Breast epithelium (tissue), 4 donors: ENCODE data around the gene ARMC9. TPM values are rescaled to one million over a fixed set of nuclear protein-coding genes. Genes with fewer than 3 reads are reported as not detected.

ENCODE experiments used
- DNase-seq, 2 donors: peaks; one replicate each; pipeline ENCODE4 v3.0.0-alpha.2; 2019; ENCODE audit warnings: low spot score in 2 of 2
- H3K27ac ChIP-seq, 2 donors: fragments of 200-600 bp; sonication (generic) in 1 of 2; one replicate each; pipeline ENCODE4 v1.5.1; 2016 to 2019; ENCODE audit warnings: mild to moderate bottlenecking in 1 of 2
- H3K27me3 ChIP-seq, 2 donors: fragments of 200-600 bp; sonication (generic) in 1 of 2; one replicate each; pipeline versions ENCODE4 v1.5.1 to v1.6.0; 2017 to 2019; ENCODE audit warnings: control low read depth in 1 of 2, mild to moderate bottlenecking in 1 of 2
- H3K36me3 ChIP-seq: fragments of 200-600 bp; one replicate; pipeline ENCODE4 v1.5.1; 2019
- H3K4me1 ChIP-seq, 2 donors: fragments of 200-600 bp; sonication (generic); one replicate each; pipeline ENCODE4 v1.5.1; 2016 to 2019; ENCODE audit warnings: control low read depth in 1 of 2
- H3K4me3 ChIP-seq, 3 donors: fragments of 200-600 bp; sonication (generic); 1 replicate in 2 of 3; 2 replicates in 1 of 3; pipeline ENCODE4 v1.5.1; 2016 to 2019; ENCODE audit warnings: mild to moderate bottlenecking in 3 of 3, moderate library complexity in 2 of 3
- H3K9me3 ChIP-seq, 2 donors: fragments of 200-600 bp; sonication (generic) in 1 of 2; one replicate each; pipeline ENCODE4 v1.5.1; 2016 to 2019; ENCODE audit warnings: control low read depth in 1 of 2
- POLR2A ChIP-seq: fragments of 450-650 bp; IDR thresholded peaks from one replicate; pipeline ENCODE4 v1.6.1; 2016; ENCODE audit warnings: antibody characterized with exemption, mild to moderate bottlenecking, moderate library complexity
- POLR2AphosphoS5 ChIP-seq, 3 donors: sonication (generic); formaldehyde crosslinking; IDR thresholded peaks; one replicate each; pipeline ENCODE4 v1.6.1; 2017; ENCODE audit warnings: antibody characterized with exemption in 3 of 3
- intact Hi-C: fragments of 100-400 bp; cut with DNase I; formaldehyde crosslinking; loops from one replicate; pipeline ENCODE4 v1.15.1; 2023; ENCODE audit warnings: low total_unique reads
- total RNA-seq, 3 donors: library from RNA; depleted of rRNA; stranded (reverse); fragments of >200 nt; gene quantifications; one replicate each; pipeline ENCODE4 v1.1.0, GENCODE V29; 2016
- TF ChIP-seq, protein P1 (sequence below), 3 donors: fragments of 450-650 bp; IDR thresholded peaks; one replicate each; pipeline ENCODE4 v1.5.1; 2016 to 2017; ENCODE audit warnings: antibody characterized with exemption in 3 of 3, mild to moderate bottlenecking in 3 of 3, moderate library complexity in 3 of 3

Gene ARMC9
- total RNA-seq, 3 donors from 2014 or later = 4.0 to 20.8 (median 18.0) TPM

DNA sequence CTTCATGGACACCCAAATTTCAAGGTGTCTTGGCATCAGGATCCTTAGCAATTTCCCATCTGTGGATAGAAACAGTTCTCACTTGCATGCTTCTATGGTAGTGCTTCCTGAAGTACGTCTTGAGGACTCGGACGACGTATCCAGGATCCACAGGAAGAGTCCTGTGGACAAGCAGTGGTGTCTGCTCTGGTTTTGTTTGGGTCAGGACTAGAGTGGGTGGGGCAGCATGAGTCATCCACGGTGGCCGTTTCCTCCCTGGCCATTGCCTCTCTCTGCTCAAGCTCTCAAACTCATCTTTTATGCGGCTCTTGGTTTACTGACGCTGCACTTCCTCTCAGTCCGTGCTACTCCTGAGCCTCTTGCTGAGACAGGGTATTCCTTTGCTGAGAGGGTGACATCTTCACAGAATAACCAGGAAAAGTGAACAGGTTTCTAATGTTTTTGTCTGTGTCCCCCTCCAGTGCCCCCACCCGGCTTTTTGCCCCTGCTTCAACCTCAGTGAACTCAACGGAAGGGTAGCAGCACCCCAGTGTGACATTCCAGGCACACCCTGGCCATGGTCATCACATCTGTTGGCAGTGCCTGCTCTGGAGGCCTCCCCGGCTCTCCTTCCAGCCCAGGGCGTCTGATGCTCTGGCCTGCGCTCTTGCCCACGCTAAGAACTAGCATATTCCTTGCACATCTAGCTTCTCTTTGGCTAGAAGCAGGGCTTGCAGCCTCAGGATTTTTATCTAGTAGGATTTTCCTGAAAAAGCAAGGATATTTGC lies 62.2 kb downstream of the ARMC9 start:
- intact Hi-C loops = no loop called here
- Histone ChIP-seq H3K36me3 (no peaks in the 10 kb centered on the region), H3K27me3 (no peaks in the 10 kb centered on the region), H3K4me1 (no peaks in the 10 kb centered on the region), H3K4me3 (no peak overlapping the region), H3K27ac (no peak overlapping the region), H3K9me3 (no peaks in the 10 kb centered on the region)
- no peak for DNase-seq
- TF ChIP-seq, protein P1, sequence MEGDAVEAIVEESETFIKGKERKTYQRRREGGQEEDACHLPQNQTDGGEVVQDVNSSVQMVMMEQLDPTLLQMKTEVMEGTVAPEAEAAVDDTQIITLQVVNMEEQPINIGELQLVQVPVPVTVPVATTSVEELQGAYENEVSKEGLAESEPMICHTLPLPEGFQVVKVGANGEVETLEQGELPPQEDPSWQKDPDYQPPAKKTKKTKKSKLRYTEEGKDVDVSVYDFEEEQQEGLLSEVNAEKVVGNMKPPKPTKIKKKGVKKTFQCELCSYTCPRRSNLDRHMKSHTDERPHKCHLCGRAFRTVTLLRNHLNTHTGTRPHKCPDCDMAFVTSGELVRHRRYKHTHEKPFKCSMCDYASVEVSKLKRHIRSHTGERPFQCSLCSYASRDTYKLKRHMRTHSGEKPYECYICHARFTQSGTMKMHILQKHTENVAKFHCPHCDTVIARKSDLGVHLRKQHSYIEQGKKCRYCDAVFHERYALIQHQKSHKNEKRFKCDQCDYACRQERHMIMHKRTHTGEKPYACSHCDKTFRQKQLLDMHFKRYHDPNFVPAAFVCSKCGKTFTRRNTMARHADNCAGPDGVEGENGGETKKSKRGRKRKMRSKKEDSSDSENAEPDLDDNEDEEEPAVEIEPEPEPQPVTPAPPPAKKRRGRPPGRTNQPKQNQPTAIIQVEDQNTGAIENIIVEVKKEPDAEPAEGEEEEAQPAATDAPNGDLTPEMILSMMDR (IDR thresholded peaks at IDR 0.05) = no peak
- no peak for TF ChIP-seq POLR2A
- no peak for TF ChIP-seq POLR2AphosphoS5 (IDR thresholded peaks at IDR 0.05)

DNA sequence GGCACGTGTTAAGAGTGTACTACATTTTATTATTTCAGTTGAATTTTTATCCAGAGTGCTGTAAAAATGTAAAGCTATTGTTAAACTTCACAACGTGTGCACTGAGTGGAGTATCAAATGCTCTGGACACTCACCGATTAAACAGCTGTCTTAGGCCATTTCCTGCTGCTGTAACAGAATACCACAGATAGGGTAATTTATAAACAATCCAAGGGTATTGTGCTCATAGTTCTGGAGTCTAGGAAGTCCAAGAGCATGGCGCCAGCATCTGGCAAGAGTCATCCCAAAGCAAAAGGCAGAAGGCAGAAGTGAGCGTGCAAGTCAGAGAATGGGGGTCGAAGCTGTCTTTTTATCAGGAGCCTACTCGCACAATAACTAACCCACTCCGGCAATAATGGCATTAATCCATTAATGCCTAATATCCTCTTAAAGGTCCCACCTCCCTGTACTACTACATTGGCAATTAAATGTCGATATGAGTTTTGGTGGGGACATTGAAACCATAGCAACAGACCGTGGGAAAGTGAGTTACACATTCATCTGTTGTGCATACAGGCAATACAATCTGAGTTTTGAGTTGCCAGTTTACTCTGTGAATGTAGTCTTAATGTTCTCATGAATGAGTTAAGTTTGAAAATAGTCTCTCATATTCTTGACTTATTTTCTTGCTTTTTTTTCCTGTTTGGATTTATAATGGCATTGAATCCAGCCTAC lies 64.8 kb downstream of the ARMC9 start:
- intact Hi-C loops = no loop called here
- no peaks in the 10 kb centered on the region for H3K4me1 ChIP-seq
- no peak for TF ChIP-seq POLR2AphosphoS5 (IDR thresholded peaks at IDR 0.05)
- TF ChIP-seq POLR2A = no peak
- TF ChIP-seq, protein P1 (IDR thresholded peaks at IDR 0.05) = no peak
- H3K36me3 ChIP-seq = no peaks in the 10 kb centered on the region
- no peaks in the 10 kb centered on the region for H3K27me3 ChIP-seq
- H3K4me3 ChIP-seq = no peak overlapping the region
- DNase-seq = no peak
- H3K9me3 ChIP-seq = no peaks in the 10 kb centered on the region
- no peak overlapping the region for H3K27ac ChIP-seq

DNA sequence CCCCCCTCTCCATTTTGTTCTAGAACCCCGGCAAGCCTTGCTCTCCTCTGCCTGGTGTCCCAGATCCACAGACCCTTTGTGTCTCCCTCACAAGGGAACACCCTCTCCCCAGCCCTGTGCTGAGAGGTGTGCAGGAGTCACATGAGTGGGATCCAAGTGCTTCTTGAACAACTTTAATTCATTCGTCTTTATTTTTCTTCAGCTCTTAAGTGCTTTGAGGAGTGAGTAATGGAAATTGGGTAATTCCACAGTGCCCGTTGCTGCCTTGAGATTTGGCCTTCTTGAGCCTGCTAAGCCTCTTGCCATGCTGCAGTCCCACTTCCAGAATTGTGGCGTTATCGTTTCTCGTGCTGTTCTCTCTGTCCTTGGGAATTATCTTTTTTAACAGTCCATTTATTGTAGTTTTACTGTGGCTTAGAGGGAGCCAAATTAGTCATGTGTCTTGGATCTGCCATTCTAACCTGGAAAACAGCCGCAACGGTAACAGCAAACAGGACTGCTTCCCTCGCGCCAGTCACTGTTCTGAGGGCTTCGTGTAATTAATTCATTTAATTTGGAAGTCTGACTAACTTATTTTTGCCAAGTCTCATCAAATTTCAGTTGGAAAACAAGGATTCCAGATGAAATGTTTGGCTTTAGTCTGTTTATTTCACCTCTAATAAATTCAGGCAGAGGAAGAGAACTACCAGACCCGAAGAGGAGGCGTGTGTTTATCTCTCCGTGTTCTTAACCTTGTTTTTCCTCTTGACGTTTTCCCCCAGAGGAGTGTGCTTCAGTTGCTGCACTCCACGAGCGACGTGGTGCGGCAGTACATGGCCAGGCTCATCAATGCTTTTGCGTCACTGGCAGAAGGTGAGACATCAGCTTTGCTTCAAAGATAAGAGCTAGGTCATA lies 72.0 kb downstream of the ARMC9 start:
- H3K27me3 ChIP-seq = no peaks in the 10 kb centered on the region
- peak overlapping the region in 1 of 3 donors; percentile 5 for H3K4me3 ChIP-seq
- H3K9me3 ChIP-seq = no peaks in the 10 kb centered on the region
- DNase-seq = no peak
- H3K4me1 ChIP-seq = no peaks in the 10 kb centered on the region
- no peaks in the 10 kb centered on the region for H3K36me3 ChIP-seq
- H3K27ac ChIP-seq = peak overlapping the region; percentile 44 to 61
- TF ChIP-seq, protein P1 (IDR thresholded peaks at IDR 0.05) = no peak
- no peak for TF ChIP-seq POLR2A
- peak in 1 of 3 donors; percentile 62 for TF ChIP-seq POLR2AphosphoS5 (IDR thresholded peaks at IDR 0.05)
- intact Hi-C loops = no loop called here

DNA sequence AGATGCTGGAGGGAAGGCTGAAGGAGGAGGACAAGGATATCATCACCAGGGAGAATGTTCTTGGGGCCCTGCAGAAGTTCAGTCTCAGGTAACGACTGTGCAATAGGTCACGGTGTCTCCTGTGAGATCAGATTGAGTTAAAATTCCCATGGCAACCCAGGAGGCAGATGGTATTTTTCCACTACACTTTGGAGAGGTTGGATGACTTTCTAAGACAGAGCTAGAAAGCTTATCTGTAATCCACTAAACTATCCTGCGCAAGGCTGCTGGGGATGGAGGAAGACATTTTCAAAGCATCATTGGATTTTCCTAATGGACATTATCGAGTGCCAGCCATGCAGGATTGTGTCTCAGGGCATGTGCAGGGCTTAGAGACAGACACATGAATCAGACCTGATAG lies 74.6 kb downstream of the ARMC9 start:
- Histone ChIP-seq H3K27ac (no peak overlapping the region), H3K4me3 (no peak overlapping the region), H3K9me3 (no peaks in the 10 kb centered on the region), H3K4me1 (no peaks in the 10 kb centered on the region), H3K36me3 (peaks cover 6% of the 10 kb centered on the region), H3K27me3 (no peaks in the 10 kb centered on the region)
- TF ChIP-seq POLR2AphosphoS5 (IDR thresholded peaks at IDR 0.05) (no peak), POLR2A (no peak)
- TF ChIP-seq, protein P1 (IDR thresholded peaks at IDR 0.05) = no peak
- intact Hi-C loops = no loop called here
- DNase-seq = no peak
